IMR-90 (cell line): ENCODE data around the gene MYH10.

Experiments
- BHLHE40 ChIP-seq: fragments of 150-350 bp; IDR thresholded peaks from 2 replicates; pipeline ENCODE4 v1.6.1; 2016; ENCODE audit warnings: mild to moderate bottlenecking, low read depth, low read length
- CEBPB ChIP-seq: IDR thresholded peaks from 2 replicates; pipeline ENCODE4 v1.6.1; 2012; ENCODE audit warnings: low read depth, low read length, improper control_type of control experiment
- CHD1 ChIP-seq: IDR thresholded peaks from 2 replicates; pipeline ENCODE4 v1.6.1; 2012; ENCODE audit warnings: low read depth, low read length, improper control_type of control experiment
- CTCF ChIP-seq: conservative IDR thresholded peaks from 2 replicates; pipeline ENCODE4 v1.5.1; 2012; ENCODE audit warnings: mild to moderate bottlenecking, low read depth, low read length, improper control_type of control experiment
- ELK1 ChIP-seq: fragments of 150-350 bp; IDR thresholded peaks from 2 replicates; pipeline ENCODE4 v1.6.1; 2016; ENCODE audit warnings: low read depth, mild to moderate bottlenecking, low read length, moderate library complexity, borderline replicate concordance
- MAFK ChIP-seq: IDR thresholded peaks from 2 replicates; pipeline ENCODE4 v1.6.1; 2012; ENCODE audit warnings: low read depth, low read length, improper control_type of control experiment
- POLR2A ChIP-seq: IDR thresholded peaks from 2 replicates; pipeline ENCODE4 v1.6.1; 2012; ENCODE audit warnings: mild to moderate bottlenecking, low read depth, low read length
- RAD21 ChIP-seq: IDR thresholded peaks from 2 replicates; pipeline ENCODE4 v1.6.1; 2012; ENCODE audit warnings: low read length, improper control_type of control experiment
- RFX5 ChIP-seq: IDR thresholded peaks from 2 replicates; pipeline ENCODE4 v1.8.0; 2012; ENCODE audit warnings: low read depth, mild to moderate bottlenecking, low read length, moderate library complexity
- SMC3 ChIP-seq: fragments of 150-350 bp; IDR thresholded peaks from 2 replicates; pipeline ENCODE4 v1.6.1; 2016; ENCODE audit warnings: low read depth, mild to moderate bottlenecking, antibody characterized with exemption, low read length, moderate library complexity
- USF2 ChIP-seq: fragments of 150-350 bp; IDR thresholded peaks from 2 replicates; pipeline ENCODE4 v1.6.1; 2017; ENCODE audit warnings: mild to moderate bottlenecking, antibody characterized with exemption, low read length, low read depth

GRCh38 chr17:8542599-8543502, 87.7 kb downstream of the MYH10 start:
- no peak for TF ChIP-seq CTCF
- TF ChIP-seq POLR2A = no peak
- TF ChIP-seq USF2 = no peak
- TF ChIP-seq RAD21 = no peak
- TF ChIP-seq BHLHE40 = no peak
- TF ChIP-seq CEBPB = peak; percentile 82
- TF ChIP-seq CHD1 = no peak
- TF ChIP-seq SMC3 = no peak
- TF ChIP-seq ELK1 = no peak
- TF ChIP-seq MAFK = no peak
- TF ChIP-seq RFX5 = no peak
